ENCODE measurements around the gene HM13. TPM values are rescaled to one million over a fixed set of nuclear protein-coding genes. Genes with fewer than 3 reads are reported as not detected.

The HM13 gene
- total and polyA plus RNA-seq, 8 donors = 139 to 286 (median 184) TPM

GRCh38 chr20:31593221-31594001 lies 79.2 kb downstream of the HM13 start:
- 87% methylated on average over 11 of the region's 11 CpGs for WGBS, 2 donors
- TF ChIP-seq, protein P1, sequence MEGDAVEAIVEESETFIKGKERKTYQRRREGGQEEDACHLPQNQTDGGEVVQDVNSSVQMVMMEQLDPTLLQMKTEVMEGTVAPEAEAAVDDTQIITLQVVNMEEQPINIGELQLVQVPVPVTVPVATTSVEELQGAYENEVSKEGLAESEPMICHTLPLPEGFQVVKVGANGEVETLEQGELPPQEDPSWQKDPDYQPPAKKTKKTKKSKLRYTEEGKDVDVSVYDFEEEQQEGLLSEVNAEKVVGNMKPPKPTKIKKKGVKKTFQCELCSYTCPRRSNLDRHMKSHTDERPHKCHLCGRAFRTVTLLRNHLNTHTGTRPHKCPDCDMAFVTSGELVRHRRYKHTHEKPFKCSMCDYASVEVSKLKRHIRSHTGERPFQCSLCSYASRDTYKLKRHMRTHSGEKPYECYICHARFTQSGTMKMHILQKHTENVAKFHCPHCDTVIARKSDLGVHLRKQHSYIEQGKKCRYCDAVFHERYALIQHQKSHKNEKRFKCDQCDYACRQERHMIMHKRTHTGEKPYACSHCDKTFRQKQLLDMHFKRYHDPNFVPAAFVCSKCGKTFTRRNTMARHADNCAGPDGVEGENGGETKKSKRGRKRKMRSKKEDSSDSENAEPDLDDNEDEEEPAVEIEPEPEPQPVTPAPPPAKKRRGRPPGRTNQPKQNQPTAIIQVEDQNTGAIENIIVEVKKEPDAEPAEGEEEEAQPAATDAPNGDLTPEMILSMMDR (IDR thresholded peaks at IDR 0.05) = no peak
- FAIRE-seq (no peak), DNase-seq (no peak), ATAC-seq (peak in 2 of 4 donors; percentile 72 to 75)
- intact Hi-C loops (cut with DNase I) = no loop called here
- H3K9me3 ChIP-seq = no peaks in the 10 kb centered on the region
- no peaks in the 10 kb centered on the region for H3K27me3 ChIP-seq
- no peaks in the 10 kb centered on the region for H3K36me3 ChIP-seq
- H3K4me3 ChIP-seq = no peak overlapping the region
- H3K27ac ChIP-seq = no peak overlapping the region
- H3K4me1 ChIP-seq = no peaks in the 10 kb centered on the region

GRCh38 chr20:31594002-31594557 lies 79.8 kb downstream of the HM13 start:
- DNase-seq (no peak), FAIRE-seq (no peak), ATAC-seq (no peak)
- no peaks in the 10 kb centered on the region for H3K27me3 ChIP-seq
- WGBS, 2 donors = 88 to 92% methylated on average over 13 of the region's 13 CpGs
- TF ChIP-seq, protein P1 (IDR thresholded peaks at IDR 0.05) = no peak
- no peaks in the 10 kb centered on the region for H3K4me1 ChIP-seq
- H3K27ac ChIP-seq = no peak overlapping the region
- intact Hi-C loops (cut with DNase I) = no loop called here
- no peak overlapping the region for H3K4me3 ChIP-seq
- no peaks in the 10 kb centered on the region for H3K9me3 ChIP-seq
- H3K36me3 ChIP-seq = no peaks in the 10 kb centered on the region

DNA sequence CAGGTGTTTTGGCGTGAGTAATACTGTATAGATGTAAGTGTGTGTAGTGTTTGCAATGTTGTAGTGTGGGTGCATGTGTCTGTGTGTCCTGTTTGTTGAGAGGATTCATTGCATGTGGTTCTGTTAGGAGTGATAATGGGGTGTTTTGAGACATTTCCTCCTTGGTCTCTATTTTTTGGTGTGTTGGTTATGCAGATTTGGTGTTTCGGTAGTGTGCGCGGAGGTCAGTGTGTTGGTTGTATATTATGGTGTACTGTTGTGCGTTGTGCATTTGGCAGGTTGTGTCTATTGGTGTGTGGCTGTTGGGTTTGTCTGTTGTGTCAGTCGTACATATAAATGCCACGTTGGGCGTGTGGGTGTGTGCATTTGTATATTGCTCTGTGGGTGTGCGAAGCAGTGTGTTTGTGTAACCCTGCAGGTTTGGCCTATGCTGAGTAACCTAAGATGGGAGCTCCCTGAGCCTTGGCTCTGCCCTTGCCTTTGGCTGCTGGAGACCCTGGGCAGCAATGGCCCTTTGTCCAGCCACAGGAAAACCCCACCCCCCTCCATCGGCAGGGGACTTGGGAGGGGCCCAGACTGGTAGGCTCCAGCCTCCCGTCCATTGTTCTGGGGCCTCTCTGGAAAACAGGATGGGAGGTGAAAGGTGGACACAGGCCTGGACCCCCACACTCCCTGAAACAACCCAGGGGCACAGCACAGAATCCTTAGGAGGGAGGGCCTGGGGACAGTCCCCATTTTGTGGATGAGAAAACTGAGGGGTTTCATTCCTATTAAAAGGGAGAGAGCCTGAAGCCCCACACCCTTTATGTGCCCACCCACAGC lies 80.5 kb downstream of the HM13 start:
- H3K4me3 ChIP-seq = no peak overlapping the region
- intact Hi-C loops (cut with DNase I) = no loop called here
- FAIRE-seq (no peak), DNase-seq (no peak), ATAC-seq (peak in 1 of 4 donors; percentile 4)
- no peaks in the 10 kb centered on the region for H3K36me3 ChIP-seq
- TF ChIP-seq, protein P1 (IDR thresholded peaks at IDR 0.05) = no peak
- WGBS, 2 donors = 86 to 90% methylated on average over 11 of the region's 11 CpGs
- H3K27ac ChIP-seq = no peak overlapping the region
- no peaks in the 10 kb centered on the region for H3K27me3 ChIP-seq
- no peaks in the 10 kb centered on the region for H3K4me1 ChIP-seq
- H3K9me3 ChIP-seq = no peaks in the 10 kb centered on the region

DNA sequence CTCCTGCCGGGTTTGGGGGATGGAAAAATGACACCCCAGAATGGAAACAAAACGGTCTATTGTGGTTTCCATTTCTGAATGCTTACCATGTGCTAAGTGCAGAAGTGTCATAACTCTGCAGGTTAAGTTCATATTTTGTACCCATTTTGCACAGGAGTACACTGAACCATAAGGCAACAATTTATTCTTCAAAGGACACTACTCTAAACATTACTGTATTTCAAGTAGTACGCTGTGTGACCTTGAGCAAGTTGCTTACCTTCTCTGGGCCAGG lies 81.1 kb downstream of the HM13 start:
- intact Hi-C loops (cut with DNase I) = no loop called here
- WGBS, 2 donors = 72 to 74% methylated on average over 3 of the region's 3 CpGs
- DNase-seq (no peak), FAIRE-seq (no peak), ATAC-seq (no peak)
- no peak overlapping the region for H3K27ac ChIP-seq
- no peaks in the 10 kb centered on the region for H3K27me3 ChIP-seq
- H3K9me3 ChIP-seq = no peaks in the 10 kb centered on the region
- H3K36me3 ChIP-seq = no peaks in the 10 kb centered on the region
- no peak overlapping the region for H3K4me3 ChIP-seq
- H3K4me1 ChIP-seq = no peaks in the 10 kb centered on the region
- TF ChIP-seq, protein P1 (IDR thresholded peaks at IDR 0.05) = no peak
